ENCODE measurements around the gene STPG2. TPM values are rescaled to one million over a fixed set of nuclear protein-coding genes. Genes with fewer than 3 reads are reported as not detected.
"Not testable (repeated sequence)": the region's sequence is repeated elsewhere in the genome, so short reads cannot be mapped to it uniquely, and the experiment has no call there.

STPG2 gene
- polyA plus RNA-seq, 2 donors: 0.02 TPM; not detected in 1

DNA sequence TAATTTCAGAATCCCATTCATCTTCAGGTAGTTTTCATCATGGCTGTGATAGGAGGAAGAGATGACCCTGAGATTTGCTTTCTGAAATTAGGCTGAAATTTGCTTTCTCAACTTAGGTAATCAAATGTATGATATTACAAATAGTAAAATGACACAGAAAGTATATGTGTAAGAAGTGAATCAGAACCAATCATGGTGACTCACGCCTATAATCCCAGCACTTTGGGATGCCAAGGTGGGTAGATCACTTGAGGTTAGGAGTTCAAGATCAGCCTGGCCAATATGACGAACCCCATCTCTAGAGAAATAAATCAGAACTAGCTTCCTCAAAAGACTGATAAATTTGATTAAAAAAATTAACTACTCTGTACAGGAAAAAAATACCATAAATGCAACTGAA is 555.4 kb downstream of the STPG2 start:
- no peak overlapping the region for H3K4me3 ChIP-seq (ENCODE audit: low read depth in 1 of 2, low read length in 2 of 2)
- 78 to 89% methylated on average over 2 of the region's 2 CpGs for WGBS, 2 donors

DNA sequence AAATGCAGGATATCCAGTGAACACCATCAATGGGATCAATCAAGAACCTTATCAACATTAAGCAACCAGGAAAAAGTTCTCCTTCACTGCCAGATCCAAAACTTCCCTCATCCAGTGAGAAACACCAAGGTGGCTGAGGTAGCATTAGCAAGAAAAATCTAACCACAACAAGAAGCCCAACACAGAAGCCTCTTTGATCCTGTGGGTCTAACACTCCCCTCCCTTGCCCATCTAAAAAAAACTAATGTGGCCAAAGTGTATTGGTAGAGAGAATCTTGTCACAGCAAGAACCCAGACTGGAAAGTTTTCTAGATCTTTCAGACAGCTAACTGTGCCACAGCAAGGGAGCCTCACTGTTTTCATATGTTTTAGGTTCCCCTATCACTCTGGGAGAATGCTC is 558.0 kb downstream of the STPG2 start:
- Histone ChIP-seq H3K36me3 (ENCODE audit: control insufficient read depth in 2 of 2, insufficient read depth in 2 of 2, low read length in 1 of 2) (no peaks in the 10 kb centered on the region), H3K4me3 (ENCODE audit: low read depth in 1 of 2, low read length in 2 of 2) (no peak overlapping the region), H3K27me3 (ENCODE audit: control insufficient read depth in 1 of 2, insufficient read depth in 2 of 2, low read length in 2 of 2) (no peaks in the 10 kb centered on the region), H3K9me3 (ENCODE audit: control insufficient read depth in 2 of 2, insufficient read depth in 1 of 2, low read depth in 1 of 2, low read length in 1 of 2) (no peaks in the 10 kb centered on the region), H3K4me1 (ENCODE audit: control insufficient read depth in 2 of 2, insufficient read depth in 2 of 2, low read length in 1 of 2) (no peaks in the 10 kb centered on the region), H3K27ac (ENCODE audit: low read depth in 2 of 2, low read length in 1 of 2) (no peak overlapping the region)

More for the DNA sequence above, 555.4 kb downstream of the STPG2 start:
- Histone ChIP-seq H3K36me3 (ENCODE audit: control insufficient read depth in 2 of 2, insufficient read depth in 2 of 2, low read length in 1 of 2) (no peaks in the 10 kb centered on the region), H3K27ac (ENCODE audit: low read depth in 2 of 2, low read length in 1 of 2) (no peak overlapping the region), H3K27me3 (ENCODE audit: control insufficient read depth in 1 of 2, insufficient read depth in 2 of 2, low read length in 2 of 2) (no peaks in the 10 kb centered on the region), H3K4me1 (ENCODE audit: control insufficient read depth in 2 of 2, insufficient read depth in 2 of 2, low read length in 1 of 2) (no peaks in the 10 kb centered on the region), H3K9me3 (ENCODE audit: control insufficient read depth in 2 of 2, insufficient read depth in 1 of 2, low read depth in 1 of 2, low read length in 1 of 2) (peaks cover 0 to 5% of the 10 kb centered on the region in 2 donors)

DNA sequence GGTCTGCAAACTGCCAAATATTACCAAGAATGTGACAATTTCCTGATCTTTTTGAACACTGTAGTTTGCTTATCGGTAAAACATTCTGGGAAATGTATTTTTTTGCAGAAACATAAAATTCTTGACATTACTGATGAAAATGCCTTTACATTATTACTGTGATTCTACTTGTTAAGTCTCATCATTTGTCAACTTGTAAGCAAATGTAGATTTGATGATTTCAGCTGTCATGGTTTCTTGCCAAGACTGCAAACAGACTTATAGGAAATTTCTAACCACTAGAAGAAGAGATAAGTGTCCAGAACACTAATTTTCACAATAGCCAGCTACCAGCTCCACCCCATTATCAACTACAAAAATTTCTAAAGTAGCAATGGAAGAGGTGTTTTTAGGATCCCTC is 560.4 kb downstream of the STPG2 start:
- H3K36me3 ChIP-seq (ENCODE audit: control insufficient read depth in 2 of 2, insufficient read depth in 2 of 2, low read length in 1 of 2): no peaks in the 10 kb centered on the region
- no peaks in the 10 kb centered on the region for H3K9me3 ChIP-seq (ENCODE audit: control insufficient read depth in 2 of 2, insufficient read depth in 1 of 2, low read depth in 1 of 2, low read length in 1 of 2)
- H3K4me1 ChIP-seq (ENCODE audit: control insufficient read depth in 2 of 2, insufficient read depth in 2 of 2, low read length in 1 of 2): no peaks in the 10 kb centered on the region
- H3K27me3 ChIP-seq (ENCODE audit: control insufficient read depth in 1 of 2, insufficient read depth in 2 of 2, low read length in 2 of 2): no peaks in the 10 kb centered on the region
- H3K27ac ChIP-seq (ENCODE audit: low read depth in 2 of 2, low read length in 1 of 2): no peak overlapping the region
- no peak overlapping the region for H3K4me3 ChIP-seq (ENCODE audit: low read depth in 1 of 2, low read length in 2 of 2)
- WGBS, 2 donors: 50 to 59% methylated on average over 1 of the region's 1 CpG

DNA sequence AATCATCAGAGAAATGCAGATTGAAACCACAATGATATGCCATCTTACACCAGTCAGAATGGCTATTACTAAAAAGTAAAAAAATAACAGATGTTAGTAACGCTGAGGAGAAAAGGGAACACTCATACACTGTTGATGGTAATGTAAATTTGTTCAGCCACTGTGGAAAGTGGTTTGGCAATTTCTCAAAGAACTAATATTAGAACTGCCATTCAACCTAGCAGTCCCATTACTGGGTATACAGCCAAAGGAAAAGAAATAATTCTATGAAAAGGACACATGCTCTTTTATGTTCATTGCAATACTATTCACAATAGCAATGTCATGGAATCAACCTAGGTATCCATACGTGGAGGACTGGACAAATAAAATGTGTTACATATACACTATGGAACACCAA is 566.3 kb downstream of the STPG2 start:
- WGBS, 2 donors: 53% methylated on average over 2 of the region's 2 CpGs

DNA sequence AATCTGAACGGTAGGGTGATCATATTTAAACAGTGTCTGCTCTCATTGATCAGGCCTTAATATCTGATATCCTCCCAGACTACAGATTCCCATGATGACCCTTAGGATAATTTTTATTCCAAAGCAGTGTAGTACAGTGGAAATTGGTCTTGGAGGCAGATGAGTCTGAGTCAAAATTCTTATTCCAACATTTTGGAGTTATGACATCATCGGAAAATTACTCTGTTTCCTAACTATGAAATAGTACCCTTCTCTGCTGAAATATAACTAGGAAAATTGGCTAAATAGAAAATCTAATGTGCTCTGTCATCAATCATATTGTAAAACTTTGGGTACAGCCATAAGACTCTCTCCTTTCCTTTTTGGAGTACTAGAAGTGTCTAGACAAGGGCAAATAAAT is 583.3 kb downstream of the STPG2 start:
- Histone ChIP-seq H3K4me1 (ENCODE audit: control insufficient read depth in 2 of 2, insufficient read depth in 2 of 2, low read length in 1 of 2) (no peaks in the 10 kb centered on the region), H3K27me3 (ENCODE audit: control insufficient read depth in 1 of 2, insufficient read depth in 2 of 2, low read length in 2 of 2) (no peaks in the 10 kb centered on the region), H3K36me3 (ENCODE audit: control insufficient read depth in 2 of 2, insufficient read depth in 2 of 2, low read length in 1 of 2) (no peaks in the 10 kb centered on the region), H3K27ac (ENCODE audit: low read depth in 2 of 2, low read length in 1 of 2) (no peak overlapping the region), H3K4me3 (ENCODE audit: low read depth in 1 of 2, low read length in 2 of 2) (no peak overlapping the region), H3K9me3 (ENCODE audit: control insufficient read depth in 2 of 2, insufficient read depth in 1 of 2, low read depth in 1 of 2, low read length in 1 of 2) (no peaks in the 10 kb centered on the region)
- WGBS, 2 donors: 82 to 87% methylated on average over 2 of the region's 2 CpGs

More for the DNA sequence above, 566.3 kb downstream of the STPG2 start:
- Histone ChIP-seq H3K27me3 (ENCODE audit: control insufficient read depth in 1 of 2, insufficient read depth in 2 of 2, low read length in 2 of 2) (no peaks in the 10 kb centered on the region), H3K36me3 (ENCODE audit: control insufficient read depth in 2 of 2, insufficient read depth in 2 of 2, low read length in 1 of 2) (no peaks in the 10 kb centered on the region), H3K9me3 (ENCODE audit: control insufficient read depth in 2 of 2, insufficient read depth in 1 of 2, low read depth in 1 of 2, low read length in 1 of 2) (no peaks in the 10 kb centered on the region), H3K4me3 (ENCODE audit: low read depth in 1 of 2, low read length in 2 of 2) (no peak overlapping the region), H3K4me1 (ENCODE audit: control insufficient read depth in 2 of 2, insufficient read depth in 2 of 2, low read length in 1 of 2) (no peaks in the 10 kb centered on the region), H3K27ac (ENCODE audit: low read depth in 2 of 2, low read length in 1 of 2) (no peak overlapping the region)

DNA sequence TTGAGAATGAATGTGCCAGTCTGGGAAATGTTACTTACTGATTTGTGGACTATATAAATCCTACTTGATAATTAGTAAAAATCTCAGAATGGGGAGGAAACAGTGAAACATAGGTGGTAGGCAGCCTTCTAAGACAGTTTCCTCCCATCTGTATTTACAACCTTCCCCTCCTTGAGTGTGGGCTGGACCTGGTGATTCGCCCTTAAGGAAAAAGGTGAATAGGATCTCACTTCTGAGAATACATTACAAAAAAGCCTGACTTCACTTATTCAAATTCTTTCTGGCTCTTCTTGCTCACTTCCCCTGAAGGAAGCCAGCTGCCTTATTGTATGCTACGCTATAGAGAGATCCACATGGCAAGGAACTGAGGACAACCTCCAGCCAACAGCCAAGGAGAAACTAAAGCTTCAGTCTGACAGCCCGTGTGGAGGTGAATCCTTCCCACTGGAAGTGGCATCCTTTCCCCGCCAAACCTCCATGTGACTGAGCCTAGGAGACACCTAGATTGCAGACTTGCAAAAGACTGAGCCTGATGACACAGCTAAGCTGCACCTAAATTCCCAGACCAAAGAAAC is 585.0 kb downstream of the STPG2 start:
- no peak overlapping the region for H3K4me3 ChIP-seq (ENCODE audit: low read depth in 1 of 2, low read length in 2 of 2)
- H3K4me1 ChIP-seq (ENCODE audit: control insufficient read depth in 2 of 2, insufficient read depth in 2 of 2, low read length in 1 of 2): no peaks in the 10 kb centered on the region
- no peak overlapping the region for H3K27ac ChIP-seq (ENCODE audit: low read depth in 2 of 2, low read length in 1 of 2)
- H3K9me3 ChIP-seq (ENCODE audit: control insufficient read depth in 2 of 2, insufficient read depth in 1 of 2, low read depth in 1 of 2, low read length in 1 of 2): no peaks in the 10 kb centered on the region
- no peaks in the 10 kb centered on the region for H3K36me3 ChIP-seq (ENCODE audit: control insufficient read depth in 2 of 2, insufficient read depth in 2 of 2, low read length in 1 of 2)
- no peaks in the 10 kb centered on the region for H3K27me3 ChIP-seq (ENCODE audit: control insufficient read depth in 1 of 2, insufficient read depth in 2 of 2, low read length in 2 of 2)
- 78% methylated on average over 4 of the region's 4 CpGs for WGBS, 2 donors

DNA sequence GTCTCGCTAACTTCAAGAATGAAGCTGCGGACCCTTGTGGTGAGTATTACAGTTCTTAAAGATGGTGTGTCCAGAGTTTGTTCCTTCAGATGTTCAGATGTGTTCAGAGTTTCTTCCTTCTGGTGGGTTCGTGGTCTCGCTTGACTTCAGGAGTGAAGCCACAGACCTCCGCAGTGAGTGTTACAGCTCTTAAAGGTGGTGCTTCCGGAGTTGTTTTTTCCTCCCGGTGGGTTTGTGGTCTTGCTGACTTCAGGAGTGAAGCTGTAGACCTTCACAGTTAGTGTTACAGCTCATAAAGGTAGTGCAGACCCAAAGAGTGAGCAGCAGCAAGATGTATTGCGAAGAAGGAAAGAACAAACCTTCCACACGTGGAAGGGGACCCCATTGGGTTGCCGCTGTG is 592.6 kb downstream of the STPG2 start:
- H3K36me3 ChIP-seq (ENCODE audit: control insufficient read depth in 2 of 2, insufficient read depth in 2 of 2, low read length in 1 of 2): not testable (repeated sequence)

DNA sequence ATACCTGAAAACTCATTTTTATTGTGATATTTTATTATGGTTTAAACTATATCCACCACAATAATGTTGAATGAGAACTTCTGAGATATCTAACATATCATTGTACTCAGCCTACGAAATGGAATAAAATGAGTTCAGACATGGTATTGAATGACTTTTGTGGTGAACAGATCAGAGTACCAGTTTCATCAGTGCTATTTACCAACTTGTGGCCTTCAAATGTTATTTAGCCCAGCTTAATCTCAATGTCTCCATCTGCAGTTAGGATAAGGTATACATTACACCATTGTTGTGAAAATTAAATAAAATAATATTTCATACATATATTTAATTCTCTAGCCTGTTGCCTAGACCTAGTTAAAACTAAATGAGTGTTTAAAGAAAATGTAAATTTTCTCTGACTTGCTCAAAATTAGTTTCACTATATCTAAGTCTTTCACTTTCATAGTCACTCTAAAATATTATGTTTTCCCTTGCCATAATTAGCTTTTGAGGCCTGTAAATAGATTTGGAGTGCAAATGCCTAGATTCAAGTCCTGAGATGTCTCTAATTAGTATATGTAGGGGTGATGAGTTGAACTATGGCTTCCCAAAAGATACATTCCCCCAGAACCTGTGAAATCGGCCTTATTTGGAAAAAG is 594.2 kb downstream of the STPG2 start:
- Histone ChIP-seq H3K9me3 (ENCODE audit: control insufficient read depth in 2 of 2, insufficient read depth in 1 of 2, low read depth in 1 of 2, low read length in 1 of 2) (no peaks in the 10 kb centered on the region), H3K4me1 (ENCODE audit: control insufficient read depth in 2 of 2, insufficient read depth in 2 of 2, low read length in 1 of 2) (no peaks in the 10 kb centered on the region), H3K4me3 (ENCODE audit: low read depth in 1 of 2, low read length in 2 of 2) (no peak overlapping the region), H3K27ac (ENCODE audit: low read depth in 2 of 2, low read length in 1 of 2) (no peak overlapping the region), H3K27me3 (ENCODE audit: control insufficient read depth in 1 of 2, insufficient read depth in 2 of 2, low read length in 2 of 2) (no peaks in the 10 kb centered on the region), H3K36me3 (ENCODE audit: control insufficient read depth in 2 of 2, insufficient read depth in 2 of 2, low read length in 1 of 2) (no peaks in the 10 kb centered on the region)
- WGBS, 2 donors: 77 to 78% methylated on average over 2 of the region's 2 CpGs

More for the DNA sequence above, 592.6 kb downstream of the STPG2 start:
- not testable (repeated sequence) for H3K4me3 ChIP-seq (ENCODE audit: low read depth in 1 of 2, low read length in 2 of 2); H3K9me3 ChIP-seq (ENCODE audit: control insufficient read depth in 2 of 2, insufficient read depth in 1 of 2, low read depth in 1 of 2, low read length in 1 of 2); H3K27me3 ChIP-seq (ENCODE audit: control insufficient read depth in 1 of 2, insufficient read depth in 2 of 2, low read length in 2 of 2); H3K4me1 ChIP-seq (ENCODE audit: control insufficient read depth in 2 of 2, insufficient read depth in 2 of 2, low read length in 1 of 2); H3K27ac ChIP-seq (ENCODE audit: low read depth in 2 of 2, low read length in 1 of 2)
- 84 to 87% methylated on average over 10 of the region's 10 CpGs for WGBS, 2 donors

DNA sequence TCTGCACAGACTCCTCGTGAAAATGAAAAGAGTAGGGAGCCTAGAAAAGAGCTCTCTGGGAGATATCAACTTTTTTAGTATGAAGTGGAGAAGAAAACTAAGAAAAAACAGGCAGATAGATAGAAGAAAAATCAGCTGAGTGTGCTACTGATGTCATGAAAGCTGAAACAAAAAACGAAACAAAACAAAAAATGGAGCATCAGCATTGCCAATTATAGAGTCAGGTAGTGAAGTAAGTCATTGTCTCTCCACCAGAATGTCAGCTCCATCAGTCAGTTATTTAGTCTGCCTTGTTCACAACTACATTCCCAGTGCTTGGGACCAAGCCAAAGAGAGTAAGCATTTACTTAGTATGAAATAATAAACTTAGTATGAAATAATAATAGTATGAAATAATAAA is 595.1 kb downstream of the STPG2 start:
- 67 to 74% methylated on average over 2 of the region's 2 CpGs for WGBS, 2 donors
- Histone ChIP-seq H3K36me3 (ENCODE audit: control insufficient read depth in 2 of 2, insufficient read depth in 2 of 2, low read length in 1 of 2) (no peaks in the 10 kb centered on the region), H3K4me3 (ENCODE audit: low read depth in 1 of 2, low read length in 2 of 2) (no peak overlapping the region), H3K27me3 (ENCODE audit: control insufficient read depth in 1 of 2, insufficient read depth in 2 of 2, low read length in 2 of 2) (no peaks in the 10 kb centered on the region), H3K9me3 (ENCODE audit: control insufficient read depth in 2 of 2, insufficient read depth in 1 of 2, low read depth in 1 of 2, low read length in 1 of 2) (no peaks in the 10 kb centered on the region), H3K4me1 (ENCODE audit: control insufficient read depth in 2 of 2, insufficient read depth in 2 of 2, low read length in 1 of 2) (no peaks in the 10 kb centered on the region), H3K27ac (ENCODE audit: low read depth in 2 of 2, low read length in 1 of 2) (no peak overlapping the region)

DNA sequence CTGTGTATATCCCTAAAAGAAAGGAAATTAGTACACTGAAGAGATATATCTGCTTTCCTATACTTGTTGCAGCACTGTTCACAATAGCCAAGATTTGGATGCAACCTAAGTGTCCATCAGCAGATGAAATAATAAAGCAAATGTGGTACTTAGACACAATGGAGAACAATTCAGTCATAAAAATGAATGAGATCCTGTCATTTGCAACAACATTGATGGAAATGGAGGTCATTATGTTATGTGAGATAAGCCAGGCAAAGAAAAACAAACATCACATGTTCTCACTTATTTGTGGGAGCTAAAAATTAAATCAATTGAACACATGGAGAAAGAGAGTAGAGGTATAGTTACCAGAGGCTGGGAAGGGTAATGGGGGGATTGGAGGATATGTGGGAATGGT is 611.9 kb downstream of the STPG2 start:
- Histone ChIP-seq H3K36me3 (ENCODE audit: control insufficient read depth in 2 of 2, insufficient read depth in 2 of 2, low read length in 1 of 2) (no peaks in the 10 kb centered on the region), H3K27me3 (ENCODE audit: control insufficient read depth in 1 of 2, insufficient read depth in 2 of 2, low read length in 2 of 2) (no peaks in the 10 kb centered on the region), H3K27ac (ENCODE audit: low read depth in 2 of 2, low read length in 1 of 2) (no peak overlapping the region), H3K4me3 (ENCODE audit: low read depth in 1 of 2, low read length in 2 of 2) (no peak overlapping the region), H3K9me3 (ENCODE audit: control insufficient read depth in 2 of 2, insufficient read depth in 1 of 2, low read depth in 1 of 2, low read length in 1 of 2) (no peaks in the 10 kb centered on the region), H3K4me1 (ENCODE audit: control insufficient read depth in 2 of 2, insufficient read depth in 2 of 2, low read length in 1 of 2) (no peaks in the 10 kb centered on the region)

Data from esophagus (tissue), 2 donors.